GM12878 (cell line): ENCODE data around the gene MOBP.

Experiments used
- CREB1 ChIP-seq: IDR thresholded peaks from 2 replicates; pipeline ENCODE4 v1.6.1; 2012; ENCODE audit warnings: low read depth, mild to moderate bottlenecking, inconsistent platforms
- POLR2A ChIP-seq: IDR thresholded peaks from 2 replicates; pipeline ENCODE4 v1.6.1; 2011; ENCODE audit warnings: low read depth, mild to moderate bottlenecking, low read length
- ZNF274 ChIP-seq: IDR thresholded peaks from one replicate; pipeline ENCODE4 v1.8.0; 2011; ENCODE audit not compliant: insufficient read length, insufficient read depth
- TF ChIP-seq, protein P1 (sequence below), 3 experiments: IDR thresholded peaks in 2 of 3; conservative IDR thresholded peaks in 1 of 3; 2 replicates each; pipeline ENCODE4 v1.5.1; 2011; ENCODE audit warnings: low read depth in 3 of 3, low read length in 3 of 3, mild to moderate bottlenecking in 3 of 3, control low read depth in 2 of 3, moderate library complexity in 2 of 3, inconsistent platforms in 1 of 3, mixed read lengths in 1 of 3; ENCODE audit not compliant: control insufficient read depth in 2 of 3, insufficient read depth in 1 of 3; ENCODE audit errors: extremely low read depth in 1 of 3

DNA sequence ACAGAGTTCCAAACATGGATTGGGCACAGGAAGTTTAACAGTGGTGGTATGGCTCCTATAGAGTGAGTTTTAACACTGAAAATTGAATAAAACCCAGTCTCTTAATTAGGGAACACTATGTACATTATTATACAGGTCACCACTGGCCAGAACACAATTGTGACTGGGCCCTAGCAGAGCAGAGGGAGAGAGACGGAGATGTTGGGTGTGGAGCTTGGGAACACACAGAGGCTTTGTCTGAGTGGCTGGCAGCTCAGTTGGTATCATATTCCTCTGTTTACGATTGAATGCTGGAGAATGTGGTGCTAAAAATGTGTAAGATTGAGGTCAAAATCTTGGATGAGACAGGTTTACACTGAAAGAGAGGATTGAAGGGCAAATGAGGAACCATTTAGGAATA, 6.8 kb upstream of the MOBP start:
- no peak for TF ChIP-seq ZNF274
- TF ChIP-seq POLR2A, result no peak
- no peak for TF ChIP-seq CREB1
- TF ChIP-seq, protein P1, sequence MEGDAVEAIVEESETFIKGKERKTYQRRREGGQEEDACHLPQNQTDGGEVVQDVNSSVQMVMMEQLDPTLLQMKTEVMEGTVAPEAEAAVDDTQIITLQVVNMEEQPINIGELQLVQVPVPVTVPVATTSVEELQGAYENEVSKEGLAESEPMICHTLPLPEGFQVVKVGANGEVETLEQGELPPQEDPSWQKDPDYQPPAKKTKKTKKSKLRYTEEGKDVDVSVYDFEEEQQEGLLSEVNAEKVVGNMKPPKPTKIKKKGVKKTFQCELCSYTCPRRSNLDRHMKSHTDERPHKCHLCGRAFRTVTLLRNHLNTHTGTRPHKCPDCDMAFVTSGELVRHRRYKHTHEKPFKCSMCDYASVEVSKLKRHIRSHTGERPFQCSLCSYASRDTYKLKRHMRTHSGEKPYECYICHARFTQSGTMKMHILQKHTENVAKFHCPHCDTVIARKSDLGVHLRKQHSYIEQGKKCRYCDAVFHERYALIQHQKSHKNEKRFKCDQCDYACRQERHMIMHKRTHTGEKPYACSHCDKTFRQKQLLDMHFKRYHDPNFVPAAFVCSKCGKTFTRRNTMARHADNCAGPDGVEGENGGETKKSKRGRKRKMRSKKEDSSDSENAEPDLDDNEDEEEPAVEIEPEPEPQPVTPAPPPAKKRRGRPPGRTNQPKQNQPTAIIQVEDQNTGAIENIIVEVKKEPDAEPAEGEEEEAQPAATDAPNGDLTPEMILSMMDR (IDR thresholded peaks at IDR 0.05 in 2 of 3, conservative IDR thresholded peaks at IDR 0.05 in 1 of 3; ENCODE audit: control insufficient read depth in 2 of 3, extremely low read depth in 1 of 3, insufficient read depth in 1 of 3, low read depth in 3 of 3, low read length in 3 of 3), result no peak
